Suppressor macrophage treated with lipopolysaccharide for 1 hour (primary cell): ENCODE data around the gene RXRA.
"Not testable (repeated sequence)": the region's sequence is repeated elsewhere in the genome, so short reads cannot be mapped to it uniquely, and the experiment has no call there.

Experiments used
- DNase-seq, 3 donors: peaks; one replicate each; pipeline ENCODE4 v3.0.0-alpha.2; 2020 to 2022

The RXRA gene

GRCh38 chr9:134294153-134295071 lies 31.8 kb upstream of the RXRA start:
- no peak for DNase-seq

- no peak for DNase-seq
Measured at GRCh38 chr9:134295101-134295745, 31.0 kb upstream of the RXRA start.

- DNase-seq = no peak
Measured at GRCh38 chr9:134295746-134296250, 30.5 kb upstream of the RXRA start.

GRCh38 chr9:134296301-134297082 lies 29.8 kb upstream of the RXRA start:
- no peak for DNase-seq

GRCh38 chr9:134297083-134297410 lies 29.2 kb upstream of the RXRA start:
- DNase-seq = no peak

GRCh38 chr9:134297576-134297975 lies 28.7 kb upstream of the RXRA start:
- DNase-seq = no peak

- no peak for DNase-seq
Measured at GRCh38 chr9:134298000-134298399, 28.3 kb upstream of the RXRA start.

- no peak for DNase-seq
Measured at GRCh38 chr9:134299068-134299467, 27.2 kb upstream of the RXRA start.

- DNase-seq = peak in 2 of 3 donors; percentile 30 to 33
Measured at GRCh38 chr9:134299883-134300282, 26.4 kb upstream of the RXRA start.

- DNase-seq = no peak
Measured at GRCh38 chr9:134301387-134302129, 24.7 kb upstream of the RXRA start.

- no peak for DNase-seq
Measured at GRCh38 chr9:134302130-134302817, 24.0 kb upstream of the RXRA start.

- DNase-seq = no peak
Measured at GRCh38 chr9:134303601-134304000, 22.7 kb upstream of the RXRA start.

- no peak for DNase-seq
Measured at GRCh38 chr9:134304261-134304660, 22.0 kb upstream of the RXRA start.

GRCh38 chr9:134304690-134305089 lies 21.6 kb upstream of the RXRA start:
- no peak for DNase-seq

- no peak for DNase-seq
Measured at GRCh38 chr9:134305533-134305932, 20.7 kb upstream of the RXRA start.

GRCh38 chr9:134306042-134306441 lies 20.2 kb upstream of the RXRA start:
- not testable (repeated sequence) for DNase-seq

GRCh38 chr9:134306636-134307600 lies 19.3 kb upstream of the RXRA start:
- no peak for DNase-seq

GRCh38 chr9:134307674-134308638 lies 18.3 kb upstream of the RXRA start:
- DNase-seq = no peak

GRCh38 chr9:134308639-134309220 lies 17.5 kb upstream of the RXRA start:
- not testable (repeated sequence) for DNase-seq
